HepG2 (cell line): ENCODE results near the gene ASB5. TPM values are rescaled to one million over a fixed set of nuclear protein-coding genes. Genes with fewer than 3 reads are reported as not detected.

Source experiments
- ATF7-NPFF ChIP-seq: sonication (generic); formaldehyde crosslinking; IDR thresholded peaks from 2 replicates; pipeline ENCODE4 v1.8.1; 2023; ENCODE audit warnings: mild to moderate bottlenecking, low read depth, missing genetic modification reagents, moderate library complexity
- ISL2 ChIP-seq: sonication (generic); formaldehyde crosslinking; IDR thresholded peaks from 2 replicates; pipeline ENCODE4 v1.5.0; 2020; ENCODE audit warnings: missing genetic modification reagents
- SP2 ChIP-seq: sonication (generic); formaldehyde crosslinking; IDR thresholded peaks from 2 replicates; pipeline ENCODE4 v1.5.1; 2020; ENCODE audit warnings: mild to moderate bottlenecking, missing genetic modification reagents
- ZNF143 ChIP-seq: sonication (generic); formaldehyde crosslinking; IDR thresholded peaks from 2 replicates; pipeline ENCODE4 v1.4.0; 2020; ENCODE audit warnings: missing genetic modification reagents
- ZNF441 ChIP-seq: sonication (generic); formaldehyde crosslinking; IDR thresholded peaks from 2 replicates; pipeline ENCODE4 v1.7.0; 2021; ENCODE audit warnings: missing genetic modification reagents, borderline replicate concordance
- ZNF546 ChIP-seq: sonication (generic); formaldehyde crosslinking; conservative IDR thresholded peaks from 2 replicates; pipeline ENCODE4 v1.8.1; 2023; ENCODE audit warnings: mild to moderate bottlenecking, missing genetic modification reagents
- ZNF547 ChIP-seq: sonication (generic); formaldehyde crosslinking; IDR thresholded peaks from 2 replicates; pipeline ENCODE4 v1.5.1; 2020; ENCODE audit warnings: mild to moderate bottlenecking, missing genetic modification reagents
- ZNF768 ChIP-seq: sonication (generic); formaldehyde crosslinking; IDR thresholded peaks from 2 replicates; pipeline ENCODE4 v1.4.0; 2020; ENCODE audit warnings: missing genetic modification reagents
- polyA plus RNA-seq, 8 experiments: library from polyadenylated mRNA; depleted of rRNA in 3 of 8; stranded (reverse) in 7 of 8; unstranded in 1 of 8; fragments of >200 nt; fragmentation: Illumina TruSeq in 4 of 8; extraction: Trizol in 4 of 8; gene quantifications; 2 replicates each; pipeline versions ENCODE4 v1.2.1 to v1.2.3, GENCODE V29; 2011 to 2016; ENCODE audit warnings: low read depth in 4 of 8, missing spikeins in 1 of 8, mixed read lengths in 1 of 8; ENCODE audit not compliant: insufficient read depth in 1 of 8
- total RNA-seq, 5 experiments: library from RNA; depleted of rRNA; stranded (reverse); fragments of >200 nt; fragmentation: Illumina TruSeq; extraction: Trizol; gene quantifications; 2 replicates each; pipeline ENCODE4 v1.2.3, GENCODE V29; 2016; ENCODE audit warnings: low read depth in 1 of 5
- TF ChIP-seq, protein P1 (sequence below), 2 experiments: sonication (generic) in 1 of 2; formaldehyde crosslinking in 1 of 2; IDR thresholded peaks; 2 replicates each; pipeline versions ENCODE4 v1.5.1 to v1.6.1; 2011 to 2020; ENCODE audit warnings: borderline replicate concordance in 1 of 2, low read depth in 1 of 2, low read length in 1 of 2, mild to moderate bottlenecking in 1 of 2, missing genetic modification reagents in 1 of 2, moderate library complexity in 1 of 2
- TF ChIP-seq, protein P2 (sequence below), 2 experiments: sonication (generic) in 1 of 2; formaldehyde crosslinking in 1 of 2; IDR thresholded peaks; 2 replicates each; pipeline versions ENCODE4 v1.6.1 to v1.9.0; 2014 to 2022; ENCODE audit warnings: antibody characterized with exemption in 1 of 2, borderline replicate concordance in 1 of 2, inconsistent platforms in 1 of 2, low read depth in 1 of 2, missing genetic modification reagents in 1 of 2

The ASB5 gene
- total and polyA plus RNA-seq, 2 of the 13 experiments (the other 11 are each of a cell fraction or from before 2014, with no cell fraction given), result not detected

DNA sequence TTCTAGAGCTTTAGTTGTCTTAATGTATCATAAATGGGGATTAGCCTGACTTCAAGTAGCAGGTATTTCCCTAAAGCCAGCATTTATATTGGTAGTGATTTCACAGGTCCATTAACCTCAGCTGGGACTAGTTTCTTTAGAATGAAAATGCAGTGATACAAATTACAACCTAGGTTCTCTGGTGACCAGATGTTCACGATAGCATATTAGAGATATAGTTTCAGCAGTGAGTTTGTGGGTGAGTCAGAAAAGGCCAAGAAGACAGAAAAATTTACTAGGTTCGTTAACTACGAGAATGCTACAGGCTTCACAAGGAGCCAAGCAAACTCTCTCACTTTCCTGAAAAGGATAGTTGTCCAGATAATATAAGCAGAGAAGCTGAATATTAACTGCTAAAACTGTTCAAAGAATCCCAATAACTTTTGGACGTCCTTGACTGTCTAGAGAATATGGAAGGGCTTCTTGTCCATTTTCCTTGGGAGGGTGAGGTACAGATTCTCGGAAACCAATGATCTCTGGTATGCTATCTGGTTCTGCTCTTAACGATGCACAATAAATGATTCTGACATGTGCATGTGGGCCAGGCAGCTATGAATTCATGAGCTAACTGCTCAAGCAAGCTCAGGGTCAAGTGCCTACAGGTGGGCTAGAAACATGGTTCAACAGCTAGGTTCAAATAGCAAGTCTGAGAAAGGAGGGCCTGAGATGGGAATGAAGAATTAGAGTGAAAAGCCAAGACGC, 44.7 kb upstream of the ASB5 start (continued):
- TF ChIP-seq ZNF546, result no peak
- no peak for TF ChIP-seq SP2
- no peak for TF ChIP-seq ZNF768 (CRISPR knock-in tag)
- TF ChIP-seq, protein P1, sequence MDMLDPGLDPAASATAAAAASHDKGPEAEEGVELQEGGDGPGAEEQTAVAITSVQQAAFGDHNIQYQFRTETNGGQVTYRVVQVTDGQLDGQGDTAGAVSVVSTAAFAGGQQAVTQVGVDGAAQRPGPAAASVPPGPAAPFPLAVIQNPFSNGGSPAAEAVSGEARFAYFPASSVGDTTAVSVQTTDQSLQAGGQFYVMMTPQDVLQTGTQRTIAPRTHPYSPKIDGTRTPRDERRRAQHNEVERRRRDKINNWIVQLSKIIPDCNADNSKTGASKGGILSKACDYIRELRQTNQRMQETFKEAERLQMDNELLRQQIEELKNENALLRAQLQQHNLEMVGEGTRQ (IDR thresholded peaks at IDR 0.05; ENCODE audit: low read depth, low read length), result no peak
- TF ChIP-seq, protein P1 (CRISPR knock-in tag; IDR thresholded peaks at IDR 0.05; ENCODE audit: borderline replicate concordance), result no peak
- no peak for TF ChIP-seq ISL2 (CRISPR knock-in tag)
- TF ChIP-seq ZNF547 (CRISPR knock-in tag), result no peak
- TF ChIP-seq ZNF441 (CRISPR knock-in tag), result no peak
- TF ChIP-seq ATF7-NPFF (CRISPR knock-in tag), result no peak
- TF ChIP-seq ZNF143 (CRISPR knock-in tag), result no peak
- TF ChIP-seq, protein P2, sequence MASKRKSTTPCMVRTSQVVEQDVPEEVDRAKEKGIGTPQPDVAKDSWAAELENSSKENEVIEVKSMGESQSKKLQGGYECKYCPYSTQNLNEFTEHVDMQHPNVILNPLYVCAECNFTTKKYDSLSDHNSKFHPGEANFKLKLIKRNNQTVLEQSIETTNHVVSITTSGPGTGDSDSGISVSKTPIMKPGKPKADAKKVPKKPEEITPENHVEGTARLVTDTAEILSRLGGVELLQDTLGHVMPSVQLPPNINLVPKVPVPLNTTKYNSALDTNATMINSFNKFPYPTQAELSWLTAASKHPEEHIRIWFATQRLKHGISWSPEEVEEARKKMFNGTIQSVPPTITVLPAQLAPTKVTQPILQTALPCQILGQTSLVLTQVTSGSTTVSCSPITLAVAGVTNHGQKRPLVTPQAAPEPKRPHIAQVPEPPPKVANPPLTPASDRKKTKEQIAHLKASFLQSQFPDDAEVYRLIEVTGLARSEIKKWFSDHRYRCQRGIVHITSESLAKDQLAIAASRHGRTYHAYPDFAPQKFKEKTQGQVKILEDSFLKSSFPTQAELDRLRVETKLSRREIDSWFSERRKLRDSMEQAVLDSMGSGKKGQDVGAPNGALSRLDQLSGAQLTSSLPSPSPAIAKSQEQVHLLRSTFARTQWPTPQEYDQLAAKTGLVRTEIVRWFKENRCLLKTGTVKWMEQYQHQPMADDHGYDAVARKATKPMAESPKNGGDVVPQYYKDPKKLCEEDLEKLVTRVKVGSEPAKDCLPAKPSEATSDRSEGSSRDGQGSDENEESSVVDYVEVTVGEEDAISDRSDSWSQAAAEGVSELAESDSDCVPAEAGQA (IDR thresholded peaks at IDR 0.05; ENCODE audit: low read depth), result no peak
- TF ChIP-seq, protein P2 (CRISPR knock-in tag; IDR thresholded peaks at IDR 0.05; ENCODE audit: borderline replicate concordance), result no peak
